GM23338 (cell line): ENCODE measurements around the gene NIT1.

Source experiments
- CREB1 ChIP-seq: fragments of 250-450 bp; sonication (Bioruptor Pico); IDR thresholded peaks from 2 replicates; pipeline ENCODE4 v1.5.0; 2020; ENCODE audit warnings: low read depth, mild to moderate bottlenecking, moderate library complexity
- EZH2 ChIP-seq: fragments of 200-600 bp; sonication (generic); IDR thresholded peaks from one replicate; pipeline ENCODE4 v1.8.0; 2017; ENCODE audit warnings: antibody characterized with exemption, mild to moderate bottlenecking, low read depth; ENCODE audit not compliant: unreplicated experiment
- EZH2phosphoT487 ChIP-seq: fragments of 200-600 bp; sonication (generic); IDR thresholded peaks from one replicate; pipeline ENCODE4 v1.8.1; 2018; ENCODE audit warnings: antibody characterized with exemption; ENCODE audit not compliant: unreplicated experiment
- POLR2AphosphoS5 ChIP-seq: IDR thresholded peaks from 2 replicates; pipeline ENCODE4 v1.6.1; 2016; ENCODE audit warnings: antibody characterized with exemption, low read depth
- ZNF114 ChIP-seq: fragments of 250-450 bp; sonication (Bioruptor Pico); IDR thresholded peaks from 2 replicates; pipeline ENCODE4 v1.5.0; 2020; ENCODE audit warnings: mild to moderate bottlenecking, moderate library complexity
- TF ChIP-seq, protein P1 (sequence below), 2 experiments: fragments of 200-600 bp in 1 of 2; sonication (generic) in 1 of 2; conservative IDR thresholded peaks; 2 replicates each; pipeline versions ENCODE4 v1.5.1 to v1.6.1; 2016 to 2017; ENCODE audit warnings: antibody characterized with exemption in 2 of 2, low read depth in 2 of 2, mild to moderate bottlenecking in 2 of 2, moderate library complexity in 1 of 2
- TF ChIP-seq, protein P2 (sequence below): IDR thresholded peaks from one replicate; pipeline ENCODE4 v1.6.1; 2018; ENCODE audit warnings: antibody characterized with exemption; ENCODE audit not compliant: unreplicated experiment
- TF ChIP-seq, protein P3 (sequence below): IDR thresholded peaks from 2 replicates; pipeline ENCODE4 v1.6.1; 2016; ENCODE audit warnings: antibody characterized with exemption

DNA sequence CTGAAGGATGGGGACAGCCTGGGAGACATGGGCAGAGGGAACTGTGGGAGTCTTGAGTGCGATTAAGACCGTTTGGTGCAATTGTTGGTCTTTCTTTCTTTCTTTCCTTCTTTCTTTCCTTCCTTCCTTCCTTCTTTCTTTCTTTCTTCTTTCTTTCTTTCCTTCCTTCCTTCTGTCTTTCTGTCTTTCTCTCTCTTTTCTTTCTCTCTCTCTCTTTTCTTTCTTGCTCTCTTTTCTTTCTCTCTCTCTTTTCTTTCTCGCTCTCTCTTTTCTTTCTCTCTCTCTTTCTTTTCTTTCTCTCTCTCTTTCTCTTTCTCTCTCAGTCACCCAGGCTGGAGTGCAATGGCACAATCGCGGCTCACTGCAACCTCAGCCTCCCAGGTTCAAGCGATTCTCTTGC is 22.7 kb upstream of the NIT1 start:
- TF ChIP-seq CREB1 (CRISPR knock-in tag), result no peak
- TF ChIP-seq, protein P1, sequence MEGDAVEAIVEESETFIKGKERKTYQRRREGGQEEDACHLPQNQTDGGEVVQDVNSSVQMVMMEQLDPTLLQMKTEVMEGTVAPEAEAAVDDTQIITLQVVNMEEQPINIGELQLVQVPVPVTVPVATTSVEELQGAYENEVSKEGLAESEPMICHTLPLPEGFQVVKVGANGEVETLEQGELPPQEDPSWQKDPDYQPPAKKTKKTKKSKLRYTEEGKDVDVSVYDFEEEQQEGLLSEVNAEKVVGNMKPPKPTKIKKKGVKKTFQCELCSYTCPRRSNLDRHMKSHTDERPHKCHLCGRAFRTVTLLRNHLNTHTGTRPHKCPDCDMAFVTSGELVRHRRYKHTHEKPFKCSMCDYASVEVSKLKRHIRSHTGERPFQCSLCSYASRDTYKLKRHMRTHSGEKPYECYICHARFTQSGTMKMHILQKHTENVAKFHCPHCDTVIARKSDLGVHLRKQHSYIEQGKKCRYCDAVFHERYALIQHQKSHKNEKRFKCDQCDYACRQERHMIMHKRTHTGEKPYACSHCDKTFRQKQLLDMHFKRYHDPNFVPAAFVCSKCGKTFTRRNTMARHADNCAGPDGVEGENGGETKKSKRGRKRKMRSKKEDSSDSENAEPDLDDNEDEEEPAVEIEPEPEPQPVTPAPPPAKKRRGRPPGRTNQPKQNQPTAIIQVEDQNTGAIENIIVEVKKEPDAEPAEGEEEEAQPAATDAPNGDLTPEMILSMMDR (conservative IDR thresholded peaks at IDR 0.05; ENCODE audit: low read depth in 2 of 2), result no peak
- TF ChIP-seq, protein P2, sequence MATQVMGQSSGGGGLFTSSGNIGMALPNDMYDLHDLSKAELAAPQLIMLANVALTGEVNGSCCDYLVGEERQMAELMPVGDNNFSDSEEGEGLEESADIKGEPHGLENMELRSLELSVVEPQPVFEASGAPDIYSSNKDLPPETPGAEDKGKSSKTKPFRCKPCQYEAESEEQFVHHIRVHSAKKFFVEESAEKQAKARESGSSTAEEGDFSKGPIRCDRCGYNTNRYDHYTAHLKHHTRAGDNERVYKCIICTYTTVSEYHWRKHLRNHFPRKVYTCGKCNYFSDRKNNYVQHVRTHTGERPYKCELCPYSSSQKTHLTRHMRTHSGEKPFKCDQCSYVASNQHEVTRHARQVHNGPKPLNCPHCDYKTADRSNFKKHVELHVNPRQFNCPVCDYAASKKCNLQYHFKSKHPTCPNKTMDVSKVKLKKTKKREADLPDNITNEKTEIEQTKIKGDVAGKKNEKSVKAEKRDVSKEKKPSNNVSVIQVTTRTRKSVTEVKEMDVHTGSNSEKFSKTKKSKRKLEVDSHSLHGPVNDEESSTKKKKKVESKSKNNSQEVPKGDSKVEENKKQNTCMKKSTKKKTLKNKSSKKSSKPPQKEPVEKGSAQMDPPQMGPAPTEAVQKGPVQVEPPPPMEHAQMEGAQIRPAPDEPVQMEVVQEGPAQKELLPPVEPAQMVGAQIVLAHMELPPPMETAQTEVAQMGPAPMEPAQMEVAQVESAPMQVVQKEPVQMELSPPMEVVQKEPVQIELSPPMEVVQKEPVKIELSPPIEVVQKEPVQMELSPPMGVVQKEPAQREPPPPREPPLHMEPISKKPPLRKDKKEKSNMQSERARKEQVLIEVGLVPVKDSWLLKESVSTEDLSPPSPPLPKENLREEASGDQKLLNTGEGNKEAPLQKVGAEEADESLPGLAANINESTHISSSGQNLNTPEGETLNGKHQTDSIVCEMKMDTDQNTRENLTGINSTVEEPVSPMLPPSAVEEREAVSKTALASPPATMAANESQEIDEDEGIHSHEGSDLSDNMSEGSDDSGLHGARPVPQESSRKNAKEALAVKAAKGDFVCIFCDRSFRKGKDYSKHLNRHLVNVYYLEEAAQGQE, result no peak
- TF ChIP-seq ZNF114 (CRISPR knock-in tag), result no peak
- TF ChIP-seq POLR2AphosphoS5, result no peak
- TF ChIP-seq, protein P3, sequence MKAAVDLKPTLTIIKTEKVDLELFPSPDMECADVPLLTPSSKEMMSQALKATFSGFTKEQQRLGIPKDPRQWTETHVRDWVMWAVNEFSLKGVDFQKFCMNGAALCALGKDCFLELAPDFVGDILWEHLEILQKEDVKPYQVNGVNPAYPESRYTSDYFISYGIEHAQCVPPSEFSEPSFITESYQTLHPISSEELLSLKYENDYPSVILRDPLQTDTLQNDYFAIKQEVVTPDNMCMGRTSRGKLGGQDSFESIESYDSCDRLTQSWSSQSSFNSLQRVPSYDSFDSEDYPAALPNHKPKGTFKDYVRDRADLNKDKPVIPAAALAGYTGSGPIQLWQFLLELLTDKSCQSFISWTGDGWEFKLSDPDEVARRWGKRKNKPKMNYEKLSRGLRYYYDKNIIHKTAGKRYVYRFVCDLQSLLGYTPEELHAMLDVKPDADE, result no peak
- TF ChIP-seq EZH2, result no peak
- TF ChIP-seq EZH2phosphoT487, result no peak
